Mesendoderm (in vitro differentiated cells): ENCODE measurements around the gene NPEPL1.

Source experiments
- DNase-seq: peaks from one replicate; pipeline ENCODE4 v3.0.0; 2013
- H2AK5ac ChIP-seq: 2 replicates; pipeline ENCODE4 v1.6.1; 2013; ENCODE audit warnings: low read length, inconsistent platforms
- H2BK120ac ChIP-seq: 2 replicates; pipeline ENCODE4 v1.6.1; 2013; ENCODE audit warnings: low read depth, mild to moderate bottlenecking, low read length, moderate library complexity, mixed read lengths
- H2BK15ac ChIP-seq: replicated peaks from 2 replicates; pipeline ENCODE4 v1.6.1; 2013; ENCODE audit warnings: low read depth, mild to moderate bottlenecking, moderate library complexity
- H2BK5ac ChIP-seq: 2 replicates; pipeline ENCODE4 v1.6.1; 2013; ENCODE audit warnings: low read length, inconsistent platforms
- H3K18ac ChIP-seq: 2 replicates; pipeline ENCODE4 v1.6.1; 2013; ENCODE audit warnings: mild to moderate bottlenecking, low read length, mixed read lengths
- H3K23ac ChIP-seq: one replicate; pipeline ENCODE4 v1.6.1; 2013; ENCODE audit warnings: low read length
- H3K27ac ChIP-seq: 2 replicates; pipeline ENCODE4 v1.5.1; 2013; ENCODE audit warnings: low read depth, mild to moderate bottlenecking, inconsistent platforms, low read length, moderate library complexity
- H3K27me3 ChIP-seq: 2 replicates; pipeline ENCODE4 v1.6.1; 2013; ENCODE audit warnings: low read length, control low read depth, mild to moderate bottlenecking, inconsistent platforms; ENCODE audit not compliant: insufficient read depth, poor library complexity
- H3K36me3 ChIP-seq: 2 replicates; pipeline ENCODE4 v1.6.1; 2013; ENCODE audit warnings: low read length, inconsistent platforms; ENCODE audit not compliant: control insufficient read depth, insufficient read depth
- H3K4ac ChIP-seq: one replicate; pipeline ENCODE4 v1.6.1; 2013; ENCODE audit warnings: low read depth, mild to moderate bottlenecking, low read length, moderate library complexity
- H3K4me1 ChIP-seq: 2 replicates; pipeline ENCODE4 v1.6.1; 2013; ENCODE audit warnings: low read depth, low read length, inconsistent platforms; ENCODE audit not compliant: control insufficient read depth
- H3K4me2 ChIP-seq: 2 replicates; pipeline ENCODE4 v1.6.1; 2013; ENCODE audit warnings: low read length
- H3K4me3 ChIP-seq: 2 replicates; pipeline ENCODE4 v1.5.1; 2013; ENCODE audit warnings: mild to moderate bottlenecking, low read length
- H3K56ac ChIP-seq: one replicate; pipeline ENCODE4 v1.6.1; 2013; ENCODE audit warnings: low read length
- H3K79me1 ChIP-seq: 2 replicates; pipeline ENCODE4 v1.6.1; 2013; ENCODE audit warnings: low read length, inconsistent platforms
- H3K79me2 ChIP-seq: 2 replicates; pipeline ENCODE4 v1.6.1; 2013; ENCODE audit warnings: mild to moderate bottlenecking, low read length; ENCODE audit not compliant: control insufficient read depth, insufficient read depth
- H3K9ac ChIP-seq: 2 replicates; pipeline ENCODE4 v1.6.1; 2013; ENCODE audit warnings: low read length, inconsistent platforms
- H4K5ac ChIP-seq: one replicate; pipeline ENCODE4 v1.6.1; 2013; ENCODE audit warnings: low read length
- H4K8ac ChIP-seq: one replicate; pipeline ENCODE4 v1.6.1; 2013; ENCODE audit warnings: low read depth, mild to moderate bottlenecking, control low read depth, low read length, moderate library complexity
- WGBS: extraction: QIAGEN DNeasy Blood & Tissue Kit; methylation state at CpG from one replicate; pipeline ENCODE4 v1.1.7; 2013; ENCODE audit warnings: low lambda C conversion rate, missing lambda C conversion rate; ENCODE audit not compliant: insufficient coverage; ENCODE audit errors: extremely low coverage; 5-methylcytosine and 5-hydroxymethylcytosine counted together

The NPEPL1 gene

DNA sequence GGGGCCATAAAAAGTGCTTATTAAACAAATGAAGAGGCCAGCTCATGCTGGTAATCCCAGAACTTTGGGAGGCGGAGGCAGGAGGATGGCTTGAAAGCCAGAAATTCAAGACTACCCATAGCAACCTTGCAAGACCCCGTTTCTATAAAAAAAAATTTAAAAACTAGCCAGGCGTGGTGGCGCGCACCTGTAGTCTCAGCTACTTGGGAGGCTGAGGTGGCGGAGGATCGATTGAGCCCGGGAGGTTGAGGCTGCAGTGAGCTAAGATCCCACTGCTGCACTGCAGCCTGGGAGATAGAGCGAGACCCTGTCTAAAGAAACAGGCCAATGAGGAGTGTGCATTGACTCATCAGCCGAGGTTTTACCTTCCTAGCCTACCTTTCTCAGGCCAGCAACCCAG is 15.2 kb downstream of the NPEPL1 start:
- no peaks in the 10 kb centered on the region for H3K36me3 ChIP-seq
- no peaks in the 10 kb centered on the region for H3K79me2 ChIP-seq
- H3K18ac ChIP-seq: no peak overlapping the region
- no peaks in the 10 kb centered on the region for H3K79me1 ChIP-seq
- no peak overlapping the region for H3K4me3 ChIP-seq
- no CpG with 5 or more reads among the region's 10 CpGs for WGBS
- no peaks in the 10 kb centered on the region for H3K4me1 ChIP-seq
- H3K56ac ChIP-seq: no peak overlapping the region
- no peak overlapping the region for H2BK15ac ChIP-seq
- no peak overlapping the region for H2BK120ac ChIP-seq
- H3K27ac ChIP-seq: no peak overlapping the region
- H2BK5ac ChIP-seq: no peak overlapping the region
- no peaks in the 10 kb centered on the region for H3K27me3 ChIP-seq
- H3K4ac ChIP-seq: no peak overlapping the region
- H2AK5ac ChIP-seq: no peak overlapping the region
- H4K5ac ChIP-seq: no peak overlapping the region
- H4K8ac ChIP-seq: no peak overlapping the region
- no peak overlapping the region for H3K4me2 ChIP-seq
- H3K23ac ChIP-seq: no peak overlapping the region
- DNase-seq: no peak
- no peak overlapping the region for H3K9ac ChIP-seq

DNA sequence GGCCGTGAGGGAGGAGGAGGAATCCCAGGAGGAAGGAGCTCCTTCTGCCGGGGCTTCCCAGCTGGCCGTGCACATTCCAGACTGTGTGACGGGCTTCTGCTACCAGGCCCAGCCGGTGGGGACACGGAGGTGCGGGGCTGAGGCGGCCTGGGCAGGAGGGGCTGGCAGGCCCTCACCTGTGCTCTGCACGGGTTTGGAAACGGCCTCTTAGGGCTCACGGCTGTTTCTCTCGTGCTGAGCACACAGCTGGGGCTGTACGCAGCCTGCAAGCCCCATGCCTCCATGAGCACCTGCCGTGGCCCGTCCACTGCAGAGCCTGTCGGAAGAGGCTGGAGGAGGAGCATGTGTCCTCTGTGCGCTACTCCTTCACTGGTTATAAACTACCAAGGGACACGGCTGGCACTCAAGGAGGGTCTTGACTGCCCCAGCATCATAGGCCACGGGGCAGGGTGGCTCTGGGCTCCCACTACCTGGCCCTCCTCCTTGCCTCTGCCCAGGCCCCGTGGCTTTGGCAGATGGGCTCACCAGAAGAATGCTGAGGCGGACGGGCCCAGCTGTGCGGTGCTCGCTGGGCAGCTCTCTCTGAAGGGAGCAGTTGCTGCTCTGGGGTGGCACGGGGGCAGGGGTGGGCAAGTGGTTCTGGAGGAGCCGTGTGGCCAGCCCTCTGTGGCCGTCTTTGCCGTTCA is 15.8 kb downstream of the NPEPL1 start:
- WGBS: no CpG with 5 or more reads among the region's 28 CpGs

DNA sequence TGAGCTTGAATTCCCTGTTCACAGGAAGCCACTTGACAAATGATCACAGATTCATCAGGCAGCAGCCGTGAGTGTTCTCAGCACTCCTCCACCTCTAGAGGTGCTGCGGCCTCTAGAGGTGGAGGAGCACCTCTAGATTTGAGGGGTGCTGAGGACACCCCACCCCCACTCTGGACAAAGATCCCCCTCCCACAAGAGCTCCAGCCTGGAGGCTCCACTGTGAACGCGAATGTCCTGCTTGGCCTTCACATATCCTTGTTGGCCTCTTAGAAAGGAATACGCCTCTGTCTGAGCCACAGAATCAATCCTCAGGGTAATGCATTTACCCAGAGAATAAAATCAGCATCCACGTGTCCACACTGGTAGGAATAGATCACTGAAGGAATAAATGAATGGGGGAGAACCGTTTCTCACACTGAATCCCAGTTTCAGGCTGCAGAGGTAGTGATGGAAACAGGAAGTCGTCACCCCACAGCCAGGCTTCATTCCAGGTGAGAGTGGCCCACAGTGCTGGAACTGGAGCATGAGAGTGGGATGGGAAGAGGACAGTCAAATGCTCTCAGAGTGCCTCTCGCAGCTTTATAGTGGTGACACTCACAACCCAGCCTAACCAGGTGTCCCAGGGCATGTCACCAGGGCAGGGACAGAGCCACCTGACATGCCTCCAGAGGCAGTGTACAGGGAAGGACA is 16.6 kb downstream of the NPEPL1 start:
- no peak overlapping the region for H3K4me2 ChIP-seq
- H3K4me3 ChIP-seq: no peak overlapping the region
- H3K9ac ChIP-seq: no peak overlapping the region
- no peaks in the 10 kb centered on the region for H3K79me2 ChIP-seq
- no peaks in the 10 kb centered on the region for H3K79me1 ChIP-seq
- no peaks in the 10 kb centered on the region for H3K36me3 ChIP-seq
- H3K27ac ChIP-seq: no peak overlapping the region
- no peak overlapping the region for H2BK120ac ChIP-seq
- no peak overlapping the region for H3K4ac ChIP-seq
- no peak overlapping the region for H2BK5ac ChIP-seq
- no peak overlapping the region for H3K23ac ChIP-seq
- no peak overlapping the region for H3K56ac ChIP-seq
- H2AK5ac ChIP-seq: no peak overlapping the region
- DNase-seq: no peak
- no CpG with 5 or more reads among the region's 9 CpGs for WGBS
- no peaks in the 10 kb centered on the region for H3K4me1 ChIP-seq
- no peak overlapping the region for H3K18ac ChIP-seq
- H3K27me3 ChIP-seq: no peaks in the 10 kb centered on the region
- H4K8ac ChIP-seq: no peak overlapping the region
- no peak overlapping the region for H4K5ac ChIP-seq
- no peak overlapping the region for H2BK15ac ChIP-seq

More for the DNA sequence above, 15.8 kb downstream of the NPEPL1 start:
- Histone ChIP-seq H3K23ac (no peak overlapping the region), H3K4me1 (no peaks in the 10 kb centered on the region), H3K27ac (no peak overlapping the region), H3K4me3 (no peak overlapping the region), H3K9ac (no peak overlapping the region), H3K18ac (no peak overlapping the region), H2AK5ac (no peak overlapping the region), H3K79me2 (no peaks in the 10 kb centered on the region), H2BK120ac (no peak overlapping the region), H3K4ac (no peak overlapping the region), H3K56ac (no peak overlapping the region), H3K4me2 (no peak overlapping the region), H3K36me3 (no peaks in the 10 kb centered on the region), H3K27me3 (no peaks in the 10 kb centered on the region), H2BK15ac (no peak overlapping the region), H2BK5ac (no peak overlapping the region), H3K79me1 (no peaks in the 10 kb centered on the region), H4K8ac (no peak overlapping the region), H4K5ac (no peak overlapping the region)
- DNase-seq: no peak

DNA sequence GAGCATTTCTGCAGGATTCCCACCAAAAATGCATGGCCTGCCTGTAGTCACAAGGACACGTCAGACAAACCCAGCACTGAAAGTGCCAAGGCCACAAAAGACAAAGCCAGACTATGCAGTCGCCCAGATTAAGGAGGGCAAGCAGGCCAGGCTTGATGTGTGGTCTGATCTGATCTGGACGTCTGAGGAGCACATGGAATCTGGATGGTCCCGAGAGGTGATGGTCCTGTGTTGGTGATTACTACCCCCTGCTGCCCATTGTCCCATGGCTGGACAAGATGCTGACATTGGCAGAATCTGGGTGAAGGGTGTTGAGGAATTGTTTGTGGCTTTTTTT is 17.1 kb downstream of the NPEPL1 start:
- Histone ChIP-seq H2BK5ac (no peak overlapping the region), H3K4me3 (no peak overlapping the region), H3K27ac (no peak overlapping the region), H2AK5ac (no peak overlapping the region), H3K4ac (no peak overlapping the region), H3K36me3 (no peaks in the 10 kb centered on the region), H3K18ac (no peak overlapping the region), H4K8ac (no peak overlapping the region), H3K56ac (no peak overlapping the region), H4K5ac (no peak overlapping the region), H3K79me1 (no peaks in the 10 kb centered on the region), H3K79me2 (no peaks in the 10 kb centered on the region), H3K9ac (no peak overlapping the region), H3K4me2 (no peak overlapping the region), H3K23ac (no peak overlapping the region), H3K27me3 (no peaks in the 10 kb centered on the region), H3K4me1 (no peaks in the 10 kb centered on the region), H2BK15ac (no peak overlapping the region), H2BK120ac (no peak overlapping the region)
- WGBS: no CpG with 5 or more reads among the region's 4 CpGs
- no peak for DNase-seq

DNA sequence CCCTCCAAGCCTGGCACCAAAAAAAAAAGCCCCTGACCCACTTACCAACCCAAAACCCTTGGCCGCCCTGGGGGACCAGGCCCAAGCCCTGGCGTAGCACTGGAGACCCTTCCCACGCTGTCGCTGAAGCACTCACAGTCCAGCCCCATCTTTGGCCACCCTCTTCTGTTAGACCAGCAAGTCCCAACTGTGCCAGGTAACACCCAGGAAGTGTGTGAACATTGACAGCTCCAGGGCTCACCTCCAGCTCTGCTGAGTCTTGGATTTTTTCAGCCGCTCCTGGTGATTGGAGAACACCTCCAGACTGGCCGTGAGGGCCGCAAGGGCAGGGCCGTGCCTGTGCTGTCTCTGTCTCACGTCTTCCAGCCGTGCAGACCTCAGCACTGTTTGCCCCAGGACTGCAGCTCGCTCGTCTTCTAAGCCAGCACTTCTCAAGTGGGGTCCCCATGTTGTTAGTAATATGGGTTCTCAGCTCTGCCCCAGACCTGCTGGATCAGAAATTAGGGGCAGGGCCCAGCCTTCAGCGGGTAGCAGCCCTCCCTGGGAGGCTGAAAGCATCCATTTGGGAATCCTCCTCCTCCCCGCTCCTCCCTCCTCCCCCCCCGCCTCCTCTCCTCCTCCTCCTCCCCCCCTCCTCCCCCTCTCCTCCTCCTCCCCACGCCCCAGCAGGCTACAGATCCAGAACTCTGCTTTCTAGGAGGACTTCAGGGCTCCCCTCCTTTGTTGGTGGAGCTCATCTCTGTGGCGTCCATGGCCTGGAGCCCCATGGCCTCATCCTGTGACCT is 18.1 kb downstream of the NPEPL1 start:
- Histone ChIP-seq H3K23ac (no peak overlapping the region), H4K5ac (no peak overlapping the region), H3K27ac (no peak overlapping the region), H4K8ac (no peak overlapping the region), H3K18ac (no peak overlapping the region), H3K4me3 (no peak overlapping the region), H3K4me2 (no peak overlapping the region), H2BK5ac (no peak overlapping the region), H2BK120ac (no peak overlapping the region), H3K36me3 (no peaks in the 10 kb centered on the region), H3K27me3 (no peaks in the 10 kb centered on the region), H2AK5ac (no peak overlapping the region), H3K4ac (no peak overlapping the region), H3K9ac (no peak overlapping the region), H3K56ac (no peak overlapping the region), H2BK15ac (no peak overlapping the region), H3K4me1 (no peaks in the 10 kb centered on the region), H3K79me1 (no peaks in the 10 kb centered on the region), H3K79me2 (no peaks in the 10 kb centered on the region)
- WGBS: no CpG with 5 or more reads among the region's 17 CpGs
- DNase-seq: no peak
